ENCODE data around the gene C7.
"Not testable (repeated sequence)": the region's sequence is repeated elsewhere in the genome, so short reads cannot be mapped to it uniquely, and the experiment has no call there.

Gene C7

DNA sequence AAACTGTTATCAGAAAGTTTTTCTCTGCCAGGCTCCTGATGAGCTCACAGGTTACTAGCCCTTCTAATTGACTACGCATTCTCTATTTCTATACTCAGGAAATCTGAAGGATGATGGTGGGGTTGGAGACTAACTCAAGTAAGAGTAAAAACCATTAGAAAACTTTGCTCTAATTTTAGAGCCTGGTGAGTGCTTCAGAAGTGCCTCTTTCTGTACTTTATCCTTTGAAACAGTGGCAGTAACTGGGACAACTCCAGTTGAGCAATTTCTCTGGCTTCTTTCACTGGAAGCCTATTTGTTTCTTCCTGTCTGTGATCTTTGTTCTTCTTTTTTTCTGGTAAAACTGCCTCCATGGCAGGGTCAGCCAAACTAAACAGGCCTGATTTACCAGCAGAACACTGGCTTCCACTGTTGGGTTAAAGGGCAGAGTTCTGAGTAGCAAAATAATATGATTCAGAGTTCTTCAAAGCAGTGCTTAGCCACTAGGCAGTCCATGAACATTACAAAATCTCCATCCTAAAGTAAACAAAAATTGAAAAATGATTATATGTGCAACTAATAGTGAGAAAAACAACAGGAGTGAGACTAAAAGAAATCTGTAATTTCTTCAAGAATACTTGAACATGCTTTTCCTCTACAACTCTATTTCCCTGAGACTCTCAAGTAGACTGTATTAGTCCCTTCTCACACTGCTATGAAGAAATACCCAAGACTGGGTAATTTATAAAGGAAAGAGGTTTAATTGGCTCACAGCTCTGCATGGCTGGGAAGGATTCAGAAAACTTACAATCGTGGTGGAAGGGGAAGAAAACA is 82.1 kb downstream of the C7 start:
- DNase-seq (ENCODE audit: low read depth in 2 of 2) = no peak

- no peak for DNase-seq (ENCODE audit: low read depth in 2 of 2)
Measured at GRCh38 chr5:40991981-40992559, 82.8 kb downstream of the C7 start.

DNA sequence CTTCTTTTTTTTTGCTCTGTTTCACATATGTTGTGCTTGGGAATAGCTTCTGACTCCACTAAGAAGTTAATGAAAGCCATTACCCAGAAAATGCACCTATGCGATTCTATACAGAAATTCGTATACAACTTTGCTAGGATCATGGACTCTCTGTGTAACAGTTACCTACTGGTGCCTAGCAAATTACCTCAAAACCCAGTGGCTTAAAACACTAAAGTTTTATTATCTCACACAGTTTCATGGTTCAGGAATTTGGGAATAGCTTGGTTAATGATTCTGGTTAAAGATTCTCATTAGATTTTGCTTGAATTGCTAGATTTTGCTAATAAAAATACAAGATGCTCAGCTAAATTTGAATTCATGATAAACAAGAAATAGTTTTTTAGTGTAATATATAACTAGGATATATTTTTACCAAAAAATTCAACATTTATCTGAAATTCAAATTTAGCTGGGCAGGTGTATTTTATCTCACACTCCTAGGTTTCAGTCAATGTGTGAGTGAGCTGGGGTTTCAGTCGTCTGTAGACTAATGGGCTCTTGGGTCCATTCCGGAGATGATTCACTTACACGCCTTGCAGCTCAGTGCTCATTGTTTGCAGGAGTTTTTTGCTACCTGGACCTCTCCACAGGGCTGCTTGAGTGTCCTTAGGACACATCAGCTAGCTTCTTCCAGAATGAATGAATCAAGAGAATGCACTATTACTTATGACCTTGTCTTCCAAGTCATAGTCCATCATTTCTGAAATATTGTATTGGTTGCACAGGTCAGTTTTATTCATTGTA is 86.7 kb downstream of the C7 start:
- no peak for DNase-seq (ENCODE audit: low read depth in 2 of 2)

GRCh38 chr5:40999142-40999541 is 89.8 kb downstream of the C7 start:
- no peak for DNase-seq (ENCODE audit: low read depth in 2 of 2)

GRCh38 chr5:40999966-41000365 is 90.7 kb downstream of the C7 start:
- DNase-seq (ENCODE audit: low read depth in 2 of 2) = no peak

DNA sequence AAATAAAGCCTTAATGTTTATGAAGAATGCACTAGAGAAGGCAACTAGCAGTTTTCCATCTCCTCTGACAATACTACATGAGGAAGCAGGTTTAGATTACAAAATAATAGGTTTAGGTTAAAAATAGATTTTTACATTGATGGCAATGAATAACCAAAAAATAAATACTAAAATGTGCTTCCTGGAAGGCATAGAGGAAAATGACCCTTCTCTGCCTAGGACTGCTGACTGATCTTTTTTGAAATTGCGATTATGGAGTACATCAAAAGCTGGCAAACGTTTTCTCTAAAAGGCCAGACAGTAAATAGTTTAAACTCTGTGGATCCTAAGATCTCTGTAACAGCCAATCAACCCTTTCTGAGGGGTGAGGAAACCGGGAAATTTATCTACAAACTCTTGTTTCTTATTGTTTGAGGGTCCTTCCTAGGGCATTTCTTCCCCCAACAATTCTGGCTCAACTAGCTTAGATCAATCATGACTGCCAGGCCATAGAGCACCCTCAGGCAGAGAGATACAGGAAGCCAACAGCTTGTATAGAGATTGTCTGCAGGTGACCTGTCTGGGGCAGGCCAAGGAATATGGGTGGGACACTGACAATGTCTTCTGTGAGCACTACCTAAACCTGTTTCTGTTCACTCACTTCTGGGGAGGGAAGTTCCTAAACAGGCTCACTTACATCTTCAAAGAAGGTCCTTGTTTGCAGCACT is 94.5 kb downstream of the C7 start:
- DNase-seq (ENCODE audit: low read depth in 2 of 2) = no peak

DNA sequence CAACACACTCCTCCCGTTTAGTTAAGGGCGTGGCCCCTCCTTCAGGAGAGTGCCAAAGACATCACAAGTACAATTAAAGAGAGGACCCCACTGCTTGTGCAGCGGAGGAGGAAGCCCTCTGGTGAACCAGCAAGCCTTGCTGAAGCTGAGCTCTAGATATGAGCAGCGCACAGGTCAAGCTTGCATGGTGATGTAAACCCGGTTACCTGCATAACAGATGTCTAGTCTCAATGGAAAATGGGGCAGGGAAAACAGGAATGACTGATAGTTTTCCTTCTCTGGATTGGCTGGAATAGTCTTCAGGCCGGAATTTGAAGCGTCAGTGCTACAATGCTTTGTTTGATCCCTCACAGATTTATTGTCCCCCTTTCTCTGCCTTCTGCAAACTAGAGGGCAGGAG is 95.6 kb downstream of the C7 start:
- no peak for DNase-seq (ENCODE audit: low read depth in 2 of 2)

GRCh38 chr5:41009232-41009631 is 99.9 kb downstream of the C7 start:
- DNase-seq (ENCODE audit: low read depth in 2 of 2) = no peak

- DNase-seq (ENCODE audit: low read depth in 2 of 2) = no peak
Measured at GRCh38 chr5:41010572-41010971, 101.3 kb downstream of the C7 start.

DNA sequence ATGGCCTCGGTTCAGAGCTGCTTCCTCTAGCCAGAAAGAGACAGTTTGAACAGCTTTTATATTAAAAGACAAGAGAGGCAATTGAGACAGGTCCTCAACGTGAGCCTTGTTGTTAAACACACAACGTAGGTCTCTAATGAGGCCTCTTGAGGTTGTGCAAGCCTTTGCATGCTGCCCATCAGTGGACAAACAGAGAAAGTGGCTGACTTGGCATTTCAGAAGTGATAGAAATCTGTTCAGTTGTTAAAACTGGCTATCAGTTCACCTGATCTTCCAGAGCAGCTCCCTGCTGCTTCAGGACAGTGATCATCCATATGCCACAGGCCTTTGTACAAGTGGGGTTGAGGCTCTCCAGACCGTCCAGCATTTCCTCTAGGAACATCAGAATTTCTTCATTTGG is 103.0 kb downstream of the C7 start:
- DNase-seq (ENCODE audit: low read depth in 2 of 2) = no peak

DNA sequence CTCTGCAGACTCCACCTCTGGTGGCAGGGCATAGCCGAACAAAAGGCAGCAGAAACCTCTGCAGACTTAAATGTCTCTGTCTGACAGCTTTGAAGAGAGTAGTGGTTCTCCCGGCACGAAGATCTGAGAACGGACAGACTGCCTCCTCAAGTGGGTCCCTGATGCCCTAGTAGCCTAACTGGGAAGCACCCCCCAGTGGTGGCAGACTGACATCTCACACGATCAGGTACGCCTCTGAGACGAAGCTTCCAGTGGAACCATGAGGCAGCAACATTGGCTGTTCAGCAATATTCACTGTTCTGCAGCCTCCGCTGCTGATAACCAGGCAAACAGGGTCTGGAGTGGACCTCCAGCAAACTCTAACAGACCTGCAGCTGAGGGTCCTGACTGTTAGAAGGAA is 113.3 kb downstream of the C7 start:
- not testable (repeated sequence) for DNase-seq (ENCODE audit: low read depth in 2 of 2)

Data from stimulated activated CD4-positive, alpha-beta T cell treated with anti-CD3 and anti-CD28 coated beads, Interleukin-1b, Interleukin-23, amount 100 ng/mL, for 1 hour (primary cell).